OCI-LY1 (cell line): Measurements from ENCODE around the gene DMWD.
A peak's percentile ranks its signal among the peaks of the same experiment; 100 is the strongest.

Experiments
- H2AFZ ChIP-seq: fragments of 200-600 bp; sonication (generic), shearing (Covaris generic); 2 replicates; pipeline ENCODE4 v1.6.0; 2014; ENCODE audit warnings: antibody characterized with exemption, mild to moderate bottlenecking, low read length
- H3F3A ChIP-seq: fragments of 200-600 bp; sonication (generic), shearing (Covaris generic); 2 replicates; pipeline ENCODE4 v1.6.0; 2014; ENCODE audit warnings: mild to moderate bottlenecking, antibody characterized with exemption, low read length, moderate library complexity; ENCODE audit not compliant: insufficient read depth
- H3K27ac ChIP-seq: fragments of 200-600 bp; sonication (generic); 2 replicates; pipeline ENCODE4 v1.5.1; 2014; ENCODE audit warnings: low read length, mixed run types, mild to moderate bottlenecking, low read depth; ENCODE audit not compliant: poor library complexity, severe bottlenecking
- H3K27me3 ChIP-seq: fragments of 200-600 bp; sonication (generic); 2 replicates; pipeline ENCODE4 v1.6.0; 2014; ENCODE audit warnings: antibody characterized with exemption, mild to moderate bottlenecking, low read length, moderate library complexity; ENCODE audit not compliant: insufficient read depth
- H3K36me3 ChIP-seq: fragments of 200-600 bp; sonication (generic); 2 replicates; pipeline ENCODE4 v1.6.1; 2014; ENCODE audit warnings: mild to moderate bottlenecking, antibody characterized with exemption, low read length, moderate library complexity, mixed read lengths; ENCODE audit not compliant: insufficient read depth
- H3K4me1 ChIP-seq: fragments of 200-600 bp; sonication (generic); 2 replicates; pipeline ENCODE4 v1.5.1; 2014; ENCODE audit warnings: mild to moderate bottlenecking, low read length, moderate library complexity; ENCODE audit not compliant: insufficient read depth, severe bottlenecking
- H3K4me2 ChIP-seq: fragments of 200-600 bp; sonication (generic), shearing (Covaris generic); 2 replicates; pipeline ENCODE4 v1.6.1; 2014; ENCODE audit warnings: low read length
- H3K4me3 ChIP-seq: fragments of 200-600 bp; sonication (generic); 2 replicates; pipeline ENCODE4 v1.5.1; 2014; ENCODE audit warnings: low read length, low read depth, mild to moderate bottlenecking, mixed read lengths; ENCODE audit not compliant: poor library complexity, severe bottlenecking
- H3K79me2 ChIP-seq: fragments of 200-600 bp; shearing (Covaris generic); 2 replicates; pipeline ENCODE4 v1.6.1; 2016; ENCODE audit warnings: mixed run types, low read length, mixed read lengths; ENCODE audit not compliant: insufficient read depth
- H3K9ac ChIP-seq: fragments of 200-600 bp; sonication (generic), shearing (Covaris generic); 2 replicates; pipeline ENCODE4 v1.6.1; 2014; ENCODE audit warnings: mild to moderate bottlenecking, low read length, mixed read lengths
- H3K9me2 ChIP-seq: fragments of 200-600 bp; sonication (generic), shearing (Covaris generic); 2 replicates; pipeline ENCODE4 v1.6.1; 2014; ENCODE audit warnings: low read depth, mild to moderate bottlenecking, low read length, mixed read lengths
- H3K9me3 ChIP-seq: fragments of 200-600 bp; shearing (Covaris generic); 2 replicates; pipeline ENCODE4 v1.6.1; 2014; ENCODE audit warnings: low read length, mixed read lengths
- H4K20me1 ChIP-seq: fragments of 200-600 bp; sonication (generic), shearing (Covaris generic); 2 replicates; pipeline ENCODE4 v1.6.0; 2016; ENCODE audit warnings: mild to moderate bottlenecking, low read length; ENCODE audit not compliant: insufficient read depth
- CTCF ChIP-seq: fragments of 200-600 bp; sonication (generic), shearing (Covaris generic); IDR thresholded peaks from 2 replicates; pipeline ENCODE4 v1.5.1; 2017; ENCODE audit warnings: mild to moderate bottlenecking, antibody characterized with exemption, low read length, moderate library complexity, mixed read lengths
- EZH2 ChIP-seq: fragments of 200-600 bp; sonication (generic), shearing (Covaris generic); IDR thresholded peaks from 2 replicates; pipeline ENCODE4 v1.8.0; 2017; ENCODE audit warnings: borderline replicate concordance, mixed run types, mild to moderate bottlenecking, antibody characterized with exemption, low read length, moderate library complexity, mixed read lengths

DMWD gene

GRCh38 chr19:45770192-45771101, 22.2 kb downstream of the DMWD start:
- peaks cover 34% of the 10 kb centered on the region for H3K4me1 ChIP-seq
- peak overlapping the region; percentile 86 for H3K4me2 ChIP-seq
- peak overlapping the region; percentile 62 for H3K4me3 ChIP-seq
- TF ChIP-seq CTCF, result peak; percentile 87
- no peak for TF ChIP-seq EZH2
- H3K9ac ChIP-seq, result peak overlapping the region; percentile 51
- no peaks in the 10 kb centered on the region for H3F3A ChIP-seq
- no peaks in the 10 kb centered on the region for H3K79me2 ChIP-seq
- H3K27me3 ChIP-seq, result no peaks in the 10 kb centered on the region; the same call in 1 of the 2 replicates
- no peaks in the 10 kb centered on the region for H3K9me2 ChIP-seq
- H4K20me1 ChIP-seq, result no peaks in the 10 kb centered on the region
- H3K9me3 ChIP-seq, result no peaks in the 10 kb centered on the region
- H3K27ac ChIP-seq, result peak overlapping the region; percentile 58
- H2AFZ ChIP-seq, result no peak overlapping the region
- H3K36me3 ChIP-seq, result no peaks in the 10 kb centered on the region

GRCh38 chr19:45769821-45770191, 22.8 kb downstream of the DMWD start:
- Histone ChIP-seq H2AFZ (no peak overlapping the region), H3F3A (no peaks in the 10 kb centered on the region)

More at GRCh38 chr19:45769821-45770191, 22.8 kb downstream of the DMWD start:
- Histone ChIP-seq H3K4me1 (peaks cover 34% of the 10 kb centered on the region), H3K4me2 (peak overlapping the region; percentile 86), H3K9me2 (no peaks in the 10 kb centered on the region), H4K20me1 (no peaks in the 10 kb centered on the region), H3K79me2 (no peaks in the 10 kb centered on the region), H3K4me3 (peak overlapping the region; percentile 62), H3K9ac (peak overlapping the region; percentile 51), H3K9me3 (no peaks in the 10 kb centered on the region), H3K36me3 (no peaks in the 10 kb centered on the region), H3K27me3 (no peaks in the 10 kb centered on the region; the same call in 1 of the 2 replicates), H3K27ac (peak overlapping the region; percentile 58)
- no peak for TF ChIP-seq CTCF
- no peak for TF ChIP-seq EZH2
